HG03159 (cell line): ENCODE data around the gene TSPYL2.

Experiments
- ATAC-seq: cut with Tn5 transposase; IDR thresholded peaks from one replicate; pipeline ENCODE4 v1.9.1; 2021; ENCODE audit warnings: mild to moderate bottlenecking, moderate library complexity; ENCODE audit not compliant: unreplicated experiment

The TSPYL2 gene

GRCh38 chrX:53078943-53079342 lies 3.2 kb upstream of the TSPYL2 start:
- no peak for ATAC-seq

- no peak for ATAC-seq
Measured at GRCh38 chrX:53080628-53081580, 1.3 kb upstream of the TSPYL2 start.

GRCh38 chrX:53082773-53083616 lies 828 bp downstream of the TSPYL2 start:
- ATAC-seq = no peak

- ATAC-seq = no peak
Measured at GRCh38 chrX:53084043-53084570, 1.9 kb downstream of the TSPYL2 start.

- no peak for ATAC-seq
Measured at GRCh38 chrX:53084863-53085262, 2.7 kb downstream of the TSPYL2 start.

- ATAC-seq = no peak
Measured at GRCh38 chrX:53085661-53086229, 3.6 kb downstream of the TSPYL2 start.

GRCh38 chrX:53086464-53086863 lies 4.3 kb downstream of the TSPYL2 start:
- no peak for ATAC-seq

- ATAC-seq = no peak
Measured at GRCh38 chrX:53087388-53087831, 5.2 kb downstream of the TSPYL2 start.

- peak; percentile 39 for ATAC-seq
Measured at GRCh38 chrX:53088136-53088974, 6.2 kb downstream of the TSPYL2 start.

- no peak for ATAC-seq
Measured at GRCh38 chrX:53089224-53089842, 7.2 kb downstream of the TSPYL2 start.

GRCh38 chrX:53089925-53090324 lies 7.8 kb downstream of the TSPYL2 start:
- ATAC-seq = no peak

- no peak for ATAC-seq
Measured at GRCh38 chrX:53091354-53091753, 9.2 kb downstream of the TSPYL2 start.

- ATAC-seq = peak; percentile 63
Measured at GRCh38 chrX:53093177-53093655, 11.0 kb downstream of the TSPYL2 start.

- peak; percentile 68 for ATAC-seq
Measured at GRCh38 chrX:53093748-53094581, 11.8 kb downstream of the TSPYL2 start, which contains the start of gene KANTR. TSS of gene KANTR (plus strand) at chrX:53094142. CDS start at chrX:53124273, 30,131 bp downstream.

- ATAC-seq = no peak
Measured at GRCh38 chrX:53094582-53094905, 12.4 kb downstream of the TSPYL2 start.

- ATAC-seq = no peak
Measured at GRCh38 chrX:53095796-53096195, 13.6 kb downstream of the TSPYL2 start.

- no peak for ATAC-seq
Measured at GRCh38 chrX:53114864-53115549, 32.8 kb downstream of the TSPYL2 start.

GRCh38 chrX:53115550-53115874 lies 33.3 kb downstream of the TSPYL2 start:
- no peak for ATAC-seq
